HepG2 (cell line): Measurements from ENCODE around the gene IL27RA. TPM values are rescaled to one million over a fixed set of nuclear protein-coding genes. Genes with fewer than 3 reads are reported as not detected.

Experiments used
- EHMT2 ChIP-seq: fragments of 200-600 bp; sonication (generic); IDR thresholded peaks from 2 replicates; pipeline ENCODE4 v1.7.0; 2017; ENCODE audit warnings: antibody characterized with exemption, low read depth, low read length, borderline replicate concordance
- HNF4A ChIP-seq: sonication (generic); formaldehyde crosslinking; IDR thresholded peaks from 2 replicates; pipeline ENCODE4 v1.4.0; 2020; ENCODE audit warnings: missing genetic modification reagents
- MEIS2 ChIP-seq: sonication (generic); formaldehyde crosslinking; IDR thresholded peaks from 2 replicates; pipeline ENCODE4 v1.9.0; 2021; ENCODE audit warnings: mild to moderate bottlenecking, missing genetic modification reagents
- NAIF1 ChIP-seq: sonication (generic); formaldehyde crosslinking; IDR thresholded peaks from 2 replicates; pipeline ENCODE4 v1.5.0; 2020; ENCODE audit warnings: mild to moderate bottlenecking, missing genetic modification reagents, borderline replicate concordance
- NBN ChIP-seq: fragments of 450-650 bp; conservative IDR thresholded peaks from 2 replicates; pipeline ENCODE4 v1.6.1; 2017
- SOX6 ChIP-seq, 2 experiments: fragments of 450-650 bp in 1 of 2; sonication (generic) in 1 of 2; formaldehyde crosslinking in 1 of 2; IDR thresholded peaks; 2 replicates each; pipeline versions ENCODE4 v1.4.0 to v1.6.1; 2017 to 2020; ENCODE audit warnings: antibody characterized with exemption in 1 of 2, mild to moderate bottlenecking in 1 of 2, missing genetic modification reagents in 1 of 2
- SRSF4 ChIP-seq: fragments of 200-400 bp; formaldehyde crosslinking; IDR thresholded peaks from one replicate; pipeline ENCODE4 v1.6.1; 2018; ENCODE audit warnings: mild to moderate bottlenecking, low read depth, low read length, moderate library complexity; ENCODE audit not compliant: poor library complexity, severe bottlenecking
- SRY ChIP-seq: sonication (generic); formaldehyde crosslinking; IDR thresholded peaks from 2 replicates; pipeline ENCODE4 v1.8.0; 2022; ENCODE audit warnings: mild to moderate bottlenecking, missing genetic modification reagents
- ZBTB7A ChIP-seq: sonication (generic); formaldehyde crosslinking; IDR thresholded peaks from 2 replicates; pipeline ENCODE4 v1.8.0; 2022; ENCODE audit warnings: mild to moderate bottlenecking, missing genetic modification reagents
- ZBTB7B ChIP-seq: sonication (generic); formaldehyde crosslinking; IDR thresholded peaks from 2 replicates; pipeline ENCODE4 v1.4.0; 2020; ENCODE audit warnings: missing genetic modification reagents
- ZNF44 ChIP-seq: sonication (generic); formaldehyde crosslinking; IDR thresholded peaks from 2 replicates; pipeline ENCODE4 v1.5.1; 2020; ENCODE audit warnings: mild to moderate bottlenecking, missing genetic modification reagents
- ZNF790 ChIP-seq: sonication (generic); formaldehyde crosslinking; IDR thresholded peaks from 2 replicates; pipeline ENCODE4 v1.8.0; 2022; ENCODE audit warnings: missing genetic modification reagents, mild to moderate bottlenecking, borderline replicate concordance
- polyA plus RNA-seq, 8 experiments: library from polyadenylated mRNA; depleted of rRNA in 3 of 8; stranded (reverse) in 7 of 8; unstranded in 1 of 8; fragments of >200 nt; fragmentation: Illumina TruSeq in 4 of 8; extraction: Trizol in 4 of 8; gene quantifications; 2 replicates each; pipeline versions ENCODE4 v1.2.1 to v1.2.3, GENCODE V29; 2011 to 2016; ENCODE audit warnings: low read depth in 4 of 8, missing spikeins in 1 of 8, mixed read lengths in 1 of 8; ENCODE audit not compliant: insufficient read depth in 1 of 8
- total RNA-seq, 5 experiments: library from RNA; depleted of rRNA; stranded (reverse); fragments of >200 nt; fragmentation: Illumina TruSeq; extraction: Trizol; gene quantifications; 2 replicates each; pipeline ENCODE4 v1.2.3, GENCODE V29; 2016; ENCODE audit warnings: low read depth in 1 of 5
- TF ChIP-seq, protein P1 (sequence below): sonication (generic); formaldehyde crosslinking; IDR thresholded peaks from 2 replicates; pipeline ENCODE4 v1.9.0; 2021; ENCODE audit warnings: mild to moderate bottlenecking, missing genetic modification reagents
- TF ChIP-seq, protein P2 (sequence below): sonication (generic); formaldehyde crosslinking; IDR thresholded peaks from 2 replicates; pipeline ENCODE4 v1.8.0; 2022; ENCODE audit warnings: mild to moderate bottlenecking, missing genetic modification reagents, moderate library complexity
- TF ChIP-seq, protein P3 (sequence below): sonication (generic); formaldehyde crosslinking; IDR thresholded peaks from 2 replicates; pipeline ENCODE4 v1.5.1; 2020; ENCODE audit warnings: mild to moderate bottlenecking, missing genetic modification reagents, borderline replicate concordance
- TF ChIP-seq, protein P4 (sequence below): sonication (generic); formaldehyde crosslinking; IDR thresholded peaks from 2 replicates; pipeline ENCODE4 v1.9.0; 2021; ENCODE audit warnings: missing genetic modification reagents, mild to moderate bottlenecking, borderline replicate concordance
- TF ChIP-seq, protein P5 (sequence below): sonication (generic); formaldehyde crosslinking; IDR thresholded peaks from 2 replicates; pipeline ENCODE4 v1.5.0; 2020; ENCODE audit warnings: missing genetic modification reagents

Gene IL27RA
- total and polyA plus RNA-seq, 2 of the 13 experiments (the other 11 are each of a cell fraction or from before 2014, with no cell fraction given) = 3.5 to 8.1 TPM

DNA sequence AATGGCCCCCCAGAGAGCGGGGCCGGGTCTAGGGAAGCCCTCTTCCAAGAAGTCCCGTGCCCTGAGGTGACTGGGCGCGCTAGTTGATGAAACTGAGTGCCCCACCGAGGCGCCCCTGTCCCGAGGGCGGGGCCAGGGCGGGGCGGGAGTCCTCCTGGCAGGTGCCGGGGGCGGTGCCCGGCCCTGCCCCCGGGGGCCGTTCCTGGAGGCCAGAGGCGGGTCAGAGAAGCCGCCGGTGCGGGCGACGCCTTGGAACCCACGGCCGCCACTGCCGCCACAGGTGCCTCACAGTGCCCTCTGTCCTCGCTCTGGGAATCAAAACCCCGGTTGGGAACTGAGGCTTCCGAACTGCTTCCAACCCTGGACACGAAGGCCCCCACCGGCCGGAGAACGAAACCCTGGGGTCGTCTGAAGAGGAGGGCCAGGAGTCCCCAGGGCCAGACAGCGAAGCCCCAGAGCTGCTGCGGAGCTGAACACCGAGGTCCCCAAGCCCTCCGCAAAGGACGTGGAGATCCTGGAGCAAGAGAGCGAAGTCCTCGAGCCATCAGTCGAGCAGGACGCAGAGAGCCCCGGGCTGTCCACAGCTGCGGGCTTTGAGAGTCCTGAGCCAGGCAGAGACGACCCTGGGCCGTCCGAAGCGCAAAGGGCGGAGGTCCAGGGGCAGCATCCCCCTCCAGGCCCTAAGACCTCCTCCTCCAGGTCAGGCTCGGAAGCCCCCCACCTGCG lies 41.1 kb downstream of the IL27RA start, which contains the start of gene MISP3 (continued):
- TF ChIP-seq, protein P1, sequence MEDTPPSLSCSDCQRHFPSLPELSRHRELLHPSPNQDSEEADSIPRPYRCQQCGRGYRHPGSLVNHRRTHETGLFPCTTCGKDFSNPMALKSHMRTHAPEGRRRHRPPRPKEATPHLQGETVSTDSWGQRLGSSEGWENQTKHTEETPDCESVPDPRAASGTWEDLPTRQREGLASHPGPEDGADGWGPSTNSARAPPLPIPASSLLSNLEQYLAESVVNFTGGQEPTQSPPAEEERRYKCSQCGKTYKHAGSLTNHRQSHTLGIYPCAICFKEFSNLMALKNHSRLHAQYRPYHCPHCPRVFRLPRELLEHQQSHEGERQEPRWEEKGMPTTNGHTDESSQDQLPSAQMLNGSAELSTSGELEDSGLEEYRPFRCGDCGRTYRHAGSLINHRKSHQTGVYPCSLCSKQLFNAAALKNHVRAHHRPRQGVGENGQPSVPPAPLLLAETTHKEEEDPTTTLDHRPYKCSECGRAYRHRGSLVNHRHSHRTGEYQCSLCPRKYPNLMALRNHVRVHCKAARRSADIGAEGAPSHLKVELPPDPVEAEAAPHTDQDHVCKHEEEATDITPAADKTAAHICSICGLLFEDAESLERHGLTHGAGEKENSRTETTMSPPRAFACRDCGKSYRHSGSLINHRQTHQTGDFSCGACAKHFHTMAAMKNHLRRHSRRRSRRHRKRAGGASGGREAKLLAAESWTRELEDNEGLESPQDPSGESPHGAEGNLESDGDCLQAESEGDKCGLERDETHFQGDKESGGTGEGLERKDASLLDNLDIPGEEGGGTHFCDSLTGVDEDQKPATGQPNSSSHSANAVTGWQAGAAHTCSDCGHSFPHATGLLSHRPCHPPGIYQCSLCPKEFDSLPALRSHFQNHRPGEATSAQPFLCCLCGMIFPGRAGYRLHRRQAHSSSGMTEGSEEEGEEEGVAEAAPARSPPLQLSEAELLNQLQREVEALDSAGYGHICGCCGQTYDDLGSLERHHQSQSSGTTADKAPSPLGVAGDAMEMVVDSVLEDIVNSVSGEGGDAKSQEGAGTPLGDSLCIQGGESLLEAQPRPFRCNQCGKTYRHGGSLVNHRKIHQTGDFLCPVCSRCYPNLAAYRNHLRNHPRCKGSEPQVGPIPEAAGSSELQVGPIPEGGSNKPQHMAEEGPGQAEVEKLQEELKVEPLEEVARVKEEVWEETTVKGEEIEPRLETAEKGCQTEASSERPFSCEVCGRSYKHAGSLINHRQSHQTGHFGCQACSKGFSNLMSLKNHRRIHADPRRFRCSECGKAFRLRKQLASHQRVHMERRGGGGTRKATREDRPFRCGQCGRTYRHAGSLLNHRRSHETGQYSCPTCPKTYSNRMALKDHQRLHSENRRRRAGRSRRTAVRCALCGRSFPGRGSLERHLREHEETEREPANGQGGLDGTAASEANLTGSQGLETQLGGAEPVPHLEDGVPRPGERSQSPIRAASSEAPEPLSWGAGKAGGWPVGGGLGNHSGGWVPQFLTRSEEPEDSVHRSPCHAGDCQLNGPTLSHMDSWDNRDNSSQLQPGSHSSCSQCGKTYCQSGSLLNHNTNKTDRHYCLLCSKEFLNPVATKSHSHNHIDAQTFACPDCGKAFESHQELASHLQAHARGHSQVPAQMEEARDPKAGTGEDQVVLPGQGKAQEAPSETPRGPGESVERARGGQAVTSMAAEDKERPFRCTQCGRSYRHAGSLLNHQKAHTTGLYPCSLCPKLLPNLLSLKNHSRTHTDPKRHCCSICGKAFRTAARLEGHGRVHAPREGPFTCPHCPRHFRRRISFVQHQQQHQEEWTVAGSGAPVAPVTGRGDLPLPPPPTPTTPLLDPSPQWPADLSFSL = no peak
- TF ChIP-seq ZBTB7B (CRISPR knock-in tag) (no peak), NAIF1 (CRISPR knock-in tag) (no peak), SRY (CRISPR knock-in tag) (no peak; the same call in none of the 2 replicates), MEIS2 (CRISPR knock-in tag) (no peak), NBN (no peak), EHMT2 (no peak), ZNF44 (CRISPR knock-in tag) (no peak), ZBTB7A (CRISPR knock-in tag) (no peak; the same call in 1 of the 2 replicates), ZNF790 (CRISPR knock-in tag) (0 out of 2 replicates have a peak, but pooled peaks have one; percentile 59), HNF4A (CRISPR knock-in tag) (no peak; the same call in 1 of the 2 replicates), SOX6 (IDR thresholded peaks at IDR 0.05) (no peak), SOX6 (CRISPR knock-in tag; IDR thresholded peaks at IDR 0.05) (no peak), SRSF4 (no peak)
- TF ChIP-seq, protein P2, sequence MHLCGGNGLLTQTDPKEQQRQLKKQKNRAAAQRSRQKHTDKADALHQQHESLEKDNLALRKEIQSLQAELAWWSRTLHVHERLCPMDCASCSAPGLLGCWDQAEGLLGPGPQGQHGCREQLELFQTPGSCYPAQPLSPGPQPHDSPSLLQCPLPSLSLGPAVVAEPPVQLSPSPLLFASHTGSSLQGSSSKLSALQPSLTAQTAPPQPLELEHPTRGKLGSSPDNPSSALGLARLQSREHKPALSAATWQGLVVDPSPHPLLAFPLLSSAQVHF (CRISPR knock-in tag) = 0 out of 2 replicates have a peak, but pooled peaks have one; percentile 2
- TF ChIP-seq, protein P3, sequence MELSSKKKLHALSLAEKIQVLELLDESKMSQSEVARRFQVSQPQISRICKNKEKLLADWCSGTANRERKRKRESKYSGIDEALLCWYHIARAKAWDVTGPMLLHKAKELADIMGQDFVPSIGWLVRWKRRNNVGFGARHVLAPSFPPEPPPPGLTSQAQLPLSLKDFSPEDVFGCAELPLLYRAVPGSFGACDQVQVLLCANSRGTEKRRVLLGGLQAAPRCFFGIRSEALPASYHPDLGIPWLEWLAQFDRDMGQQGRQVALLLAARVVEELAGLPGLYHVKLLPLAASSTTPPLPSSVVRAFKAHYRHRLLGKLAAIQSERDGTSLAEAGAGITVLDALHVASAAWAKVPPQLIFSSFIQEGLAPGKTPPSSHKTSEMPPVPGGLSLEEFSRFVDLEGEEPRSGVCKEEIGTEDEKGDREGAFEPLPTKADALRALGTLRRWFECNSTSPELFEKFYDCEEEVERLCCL (CRISPR knock-in tag) = no peak
- TF ChIP-seq, protein P4, sequence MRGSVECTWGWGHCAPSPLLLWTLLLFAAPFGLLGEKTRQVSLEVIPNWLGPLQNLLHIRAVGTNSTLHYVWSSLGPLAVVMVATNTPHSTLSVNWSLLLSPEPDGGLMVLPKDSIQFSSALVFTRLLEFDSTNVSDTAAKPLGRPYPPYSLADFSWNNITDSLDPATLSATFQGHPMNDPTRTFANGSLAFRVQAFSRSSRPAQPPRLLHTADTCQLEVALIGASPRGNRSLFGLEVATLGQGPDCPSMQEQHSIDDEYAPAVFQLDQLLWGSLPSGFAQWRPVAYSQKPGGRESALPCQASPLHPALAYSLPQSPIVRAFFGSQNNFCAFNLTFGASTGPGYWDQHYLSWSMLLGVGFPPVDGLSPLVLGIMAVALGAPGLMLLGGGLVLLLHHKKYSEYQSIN (CRISPR knock-in tag) = no peak
- TF ChIP-seq, protein P5, sequence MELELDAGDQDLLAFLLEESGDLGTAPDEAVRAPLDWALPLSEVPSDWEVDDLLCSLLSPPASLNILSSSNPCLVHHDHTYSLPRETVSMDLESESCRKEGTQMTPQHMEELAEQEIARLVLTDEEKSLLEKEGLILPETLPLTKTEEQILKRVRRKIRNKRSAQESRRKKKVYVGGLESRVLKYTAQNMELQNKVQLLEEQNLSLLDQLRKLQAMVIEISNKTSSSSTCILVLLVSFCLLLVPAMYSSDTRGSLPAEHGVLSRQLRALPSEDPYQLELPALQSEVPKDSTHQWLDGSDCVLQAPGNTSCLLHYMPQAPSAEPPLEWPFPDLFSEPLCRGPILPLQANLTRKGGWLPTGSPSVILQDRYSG = 0 out of 2 replicates have a peak, but pooled peaks have one; percentile 6
